Measurements from ENCODE around the gene HDAC9. TPM values are rescaled to one million over a fixed set of nuclear protein-coding genes. Genes with fewer than 3 reads are reported as not detected.
A peak's percentile ranks its signal among the peaks of the same experiment; 100 is the strongest.

HDAC9 gene
- total RNA-seq, 1 donor, result 55.0 TPM

DNA sequence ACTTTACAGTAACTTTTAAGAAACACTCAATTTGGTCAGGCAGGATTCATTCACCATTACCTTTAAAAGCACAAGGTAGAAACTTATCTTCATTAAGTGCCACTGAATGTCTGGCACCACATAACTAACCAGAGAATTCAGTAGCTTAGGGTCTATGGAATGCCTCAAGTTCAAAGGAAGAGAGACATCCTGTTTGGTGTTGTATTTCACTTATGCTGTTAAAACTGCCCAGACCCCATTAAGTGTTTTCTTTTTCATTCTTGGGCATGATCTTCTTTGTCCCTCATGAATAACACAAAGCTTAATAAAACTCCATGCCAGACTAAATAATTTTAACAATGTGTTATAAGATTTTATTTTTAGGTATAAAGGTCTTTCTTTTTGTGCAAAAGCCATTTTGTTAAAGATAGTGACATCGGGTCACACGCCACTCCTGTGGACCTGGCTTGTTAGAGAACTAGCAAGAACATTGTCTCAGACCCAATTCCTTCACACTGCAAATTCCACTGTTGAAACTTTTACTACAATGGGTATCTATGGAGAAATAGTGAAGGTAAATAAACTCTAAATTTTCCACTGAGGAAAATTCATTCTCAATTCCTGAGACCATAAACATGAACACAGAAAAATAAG, 400.9 kb downstream of the HDAC9 start:
- H3K4me3 ChIP-seq (ENCODE audit: low read depth, low read length), result no peak overlapping the region
- no peak for DNase-seq (ENCODE audit: low read depth)
- TF ChIP-seq, protein P1, sequence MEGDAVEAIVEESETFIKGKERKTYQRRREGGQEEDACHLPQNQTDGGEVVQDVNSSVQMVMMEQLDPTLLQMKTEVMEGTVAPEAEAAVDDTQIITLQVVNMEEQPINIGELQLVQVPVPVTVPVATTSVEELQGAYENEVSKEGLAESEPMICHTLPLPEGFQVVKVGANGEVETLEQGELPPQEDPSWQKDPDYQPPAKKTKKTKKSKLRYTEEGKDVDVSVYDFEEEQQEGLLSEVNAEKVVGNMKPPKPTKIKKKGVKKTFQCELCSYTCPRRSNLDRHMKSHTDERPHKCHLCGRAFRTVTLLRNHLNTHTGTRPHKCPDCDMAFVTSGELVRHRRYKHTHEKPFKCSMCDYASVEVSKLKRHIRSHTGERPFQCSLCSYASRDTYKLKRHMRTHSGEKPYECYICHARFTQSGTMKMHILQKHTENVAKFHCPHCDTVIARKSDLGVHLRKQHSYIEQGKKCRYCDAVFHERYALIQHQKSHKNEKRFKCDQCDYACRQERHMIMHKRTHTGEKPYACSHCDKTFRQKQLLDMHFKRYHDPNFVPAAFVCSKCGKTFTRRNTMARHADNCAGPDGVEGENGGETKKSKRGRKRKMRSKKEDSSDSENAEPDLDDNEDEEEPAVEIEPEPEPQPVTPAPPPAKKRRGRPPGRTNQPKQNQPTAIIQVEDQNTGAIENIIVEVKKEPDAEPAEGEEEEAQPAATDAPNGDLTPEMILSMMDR (IDR thresholded peaks at IDR 0.05; ENCODE audit: insufficient read depth, low read length), result no peak

DNA sequence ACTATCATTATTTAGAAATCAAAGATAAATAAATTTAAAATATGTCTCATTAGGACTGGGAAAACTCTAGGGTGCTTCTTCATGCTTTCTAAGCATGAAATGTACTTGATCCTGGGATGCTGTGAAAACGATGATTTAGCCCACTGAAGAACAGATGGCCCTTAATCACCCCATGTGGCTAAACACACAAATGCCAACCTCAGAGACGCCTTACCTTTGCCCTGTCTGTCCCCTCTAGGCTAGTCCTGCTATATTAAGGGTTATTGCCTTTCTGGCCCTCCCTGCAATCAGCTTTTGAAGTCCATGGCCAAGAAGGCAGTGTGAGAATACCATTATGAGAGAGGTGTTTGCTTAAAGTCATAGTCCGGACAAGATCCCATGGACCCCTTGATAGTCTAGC, 404.7 kb downstream of the HDAC9 start:
- no peak overlapping the region for H3K4me3 ChIP-seq (ENCODE audit: low read depth, low read length)
- DNase-seq (ENCODE audit: low read depth), result no peak
- TF ChIP-seq, protein P1 (IDR thresholded peaks at IDR 0.05; ENCODE audit: insufficient read depth, low read length), result no peak

DNA sequence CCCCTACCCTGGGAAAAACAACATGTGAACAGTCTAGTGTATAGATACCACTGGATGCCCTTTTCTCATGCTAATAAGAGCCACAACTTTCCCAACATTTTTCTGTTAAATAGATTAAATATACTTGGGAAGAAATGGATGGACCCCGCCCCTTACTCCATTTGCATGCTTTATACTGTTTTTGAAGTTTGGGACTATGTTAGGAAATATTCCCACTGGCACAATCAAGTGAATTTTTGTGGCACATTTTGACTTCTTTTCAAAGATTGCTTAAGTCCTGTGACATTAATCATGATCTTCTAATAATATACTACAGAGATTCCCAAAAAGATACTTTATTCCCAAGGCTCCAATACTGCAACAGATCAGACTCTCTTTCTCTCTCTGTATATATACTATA, 405.3 kb downstream of the HDAC9 start:
- TF ChIP-seq, protein P1 (IDR thresholded peaks at IDR 0.05; ENCODE audit: insufficient read depth, low read length), result no peak
- peak; percentile 91 for DNase-seq (ENCODE audit: low read depth)

DNA sequence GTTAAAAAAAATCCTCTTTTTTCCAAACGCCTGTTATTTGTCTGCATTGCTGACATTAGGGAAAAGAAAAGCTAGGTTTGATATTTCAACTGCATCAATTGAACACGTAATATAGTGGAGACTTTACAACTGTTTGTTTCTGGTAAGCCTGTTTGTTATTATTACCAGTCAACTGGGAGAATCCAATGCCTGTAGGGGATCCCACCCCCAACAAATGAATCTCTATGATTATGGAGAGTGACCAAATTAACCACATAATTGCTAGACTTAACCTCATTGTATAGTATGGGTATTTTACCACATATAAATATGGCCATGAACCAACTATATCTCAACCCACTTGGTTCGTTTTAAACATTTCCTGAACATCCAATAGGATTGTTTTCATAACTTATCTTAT, 405.8 kb downstream of the HDAC9 start:
- no peak overlapping the region for H3K4me3 ChIP-seq (ENCODE audit: low read depth, low read length)
- peak; percentile 17 for DNase-seq (ENCODE audit: low read depth)
- TF ChIP-seq, protein P1 (IDR thresholded peaks at IDR 0.05; ENCODE audit: insufficient read depth, low read length), result no peak

More for the DNA sequence above, 405.3 kb downstream of the HDAC9 start:
- no peak overlapping the region for H3K4me3 ChIP-seq (ENCODE audit: low read depth, low read length)

DNA sequence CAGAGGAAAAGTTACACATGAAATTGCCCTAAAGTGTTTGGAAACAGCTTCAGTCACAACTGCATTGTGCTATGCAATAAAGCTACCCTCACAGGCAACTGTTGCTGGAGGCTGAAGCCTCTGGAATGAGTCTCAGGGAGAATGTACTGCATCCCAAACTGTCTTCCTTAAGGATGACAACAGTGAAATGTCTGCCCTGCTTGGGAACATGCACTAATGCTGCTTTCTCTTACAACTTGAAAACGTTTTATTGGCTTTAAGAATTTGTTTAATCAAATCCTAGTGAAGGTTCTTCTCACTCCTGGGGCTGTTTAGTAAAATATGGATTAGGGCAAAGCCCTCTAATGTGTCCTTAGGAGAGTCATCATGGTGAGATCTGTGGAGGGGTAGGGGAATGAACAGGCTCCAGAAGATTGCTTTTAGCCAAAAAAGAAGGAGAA, 406.5 kb downstream of the HDAC9 start:
- DNase-seq (ENCODE audit: low read depth), result peak; percentile 53
- TF ChIP-seq, protein P1 (IDR thresholded peaks at IDR 0.05; ENCODE audit: insufficient read depth, low read length), result no peak
- H3K4me3 ChIP-seq (ENCODE audit: low read depth, low read length), result no peak overlapping the region

DNA sequence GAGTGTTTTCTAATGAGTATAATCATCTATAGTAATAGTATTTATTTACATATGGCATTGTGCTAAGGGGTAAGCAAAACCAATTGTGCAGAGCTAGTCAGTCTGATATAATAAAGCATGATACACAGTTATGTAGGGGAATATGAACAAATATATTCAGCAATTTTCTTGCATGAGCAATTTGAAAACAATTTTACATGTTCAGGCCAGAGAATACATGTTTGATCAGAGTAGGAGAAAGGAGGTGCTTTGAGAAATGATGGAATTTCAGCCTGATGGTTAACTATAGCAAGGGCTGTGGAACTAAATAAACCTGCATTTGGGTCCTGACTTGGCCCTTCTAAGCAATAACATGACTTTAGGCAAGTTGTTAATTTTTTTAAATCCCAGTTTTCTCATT, 407.3 kb downstream of the HDAC9 start:
- TF ChIP-seq, protein P1 (IDR thresholded peaks at IDR 0.05; ENCODE audit: insufficient read depth, low read length), result no peak
- peak; percentile 25 for DNase-seq (ENCODE audit: low read depth)
- no peak overlapping the region for H3K4me3 ChIP-seq (ENCODE audit: low read depth, low read length)

DNA sequence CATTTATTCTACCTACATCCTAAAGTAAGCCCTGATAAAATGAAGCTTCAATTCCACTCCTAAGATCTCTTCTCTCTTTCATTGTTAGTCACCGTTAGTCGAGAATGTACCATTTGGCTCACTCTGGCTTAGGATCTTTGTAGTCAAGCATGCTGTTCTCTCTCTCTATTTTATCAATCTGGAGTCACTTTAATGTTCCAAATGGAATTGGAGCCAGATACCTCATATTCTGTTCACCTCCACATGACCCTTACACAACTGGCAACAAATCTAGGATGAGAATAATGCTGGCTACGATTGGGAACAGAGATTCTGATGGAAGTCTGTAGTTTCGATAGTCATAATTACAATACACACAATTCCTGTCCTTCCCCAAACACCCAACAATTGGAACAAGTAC, 408.1 kb downstream of the HDAC9 start:
- TF ChIP-seq, protein P1 (IDR thresholded peaks at IDR 0.05; ENCODE audit: insufficient read depth, low read length), result no peak
- peak; percentile 90 for DNase-seq (ENCODE audit: low read depth)
- H3K4me3 ChIP-seq (ENCODE audit: low read depth, low read length), result no peak overlapping the region

Measured in fibroblast of the aortic adventitia (primary cell).